BJ (cell line): ENCODE measurements around the gene ANAPC13. TPM values are rescaled to one million over a fixed set of nuclear protein-coding genes. Genes with fewer than 3 reads are reported as not detected.
A peak's percentile ranks its signal among the peaks of the same experiment; 100 is the strongest.

Experiments used
- CTCF ChIA-PET: fragments of 350-600 bp; formaldehyde crosslinking; extraction: SDS; loops from one replicate; lab custom pipeline; 2021; ENCODE audit warnings: antibody characterized with exemption, inconsistent platforms; lab: Yijun Ruan, JAX
- POLR2A ChIA-PET: fragments of 300-600 bp; sonication (Branson Sonifier 250); formaldehyde crosslinking; extraction: SDS; loops from one replicate; lab custom pipeline; 2021; ENCODE audit warnings: antibody characterized with exemption; lab: Charles Lee
- DNase-seq: peaks from one replicate; pipeline ENCODE4 v3.0.0-alpha.2; 2011; ENCODE audit warnings: low read depth
- H3K27me3 ChIP-seq: 2 replicates; pipeline ENCODE4 v1.6.0; 2011; ENCODE audit warnings: low read length; ENCODE audit not compliant: control insufficient read depth, insufficient read depth
- H3K36me3 ChIP-seq: 2 replicates; pipeline ENCODE4 v1.5.1; 2011; ENCODE audit warnings: low read length; ENCODE audit not compliant: control insufficient read depth, insufficient read depth
- H3K4me3 ChIP-seq: 2 replicates; pipeline ENCODE4 v1.5.1; 2011; ENCODE audit warnings: low read depth, mild to moderate bottlenecking, control low read depth, low read length
- polyA plus RNA-seq: library from polyadenylated mRNA; depleted of rRNA; stranded (reverse); fragments of >200 nt; gene quantifications from 2 replicates; pipeline ENCODE4 v1.2.3, GENCODE V29; 2011
- TF ChIP-seq, protein P1 (sequence below): IDR thresholded peaks from 2 replicates; pipeline ENCODE4 v1.5.1; 2011; ENCODE audit warnings: low read depth, mild to moderate bottlenecking, control low read depth, inconsistent platforms, low read length, moderate library complexity; ENCODE audit not compliant: insufficient read depth

ANAPC13 gene
- polyA plus RNA-seq, 1 experiment = 54.6 TPM

DNA sequence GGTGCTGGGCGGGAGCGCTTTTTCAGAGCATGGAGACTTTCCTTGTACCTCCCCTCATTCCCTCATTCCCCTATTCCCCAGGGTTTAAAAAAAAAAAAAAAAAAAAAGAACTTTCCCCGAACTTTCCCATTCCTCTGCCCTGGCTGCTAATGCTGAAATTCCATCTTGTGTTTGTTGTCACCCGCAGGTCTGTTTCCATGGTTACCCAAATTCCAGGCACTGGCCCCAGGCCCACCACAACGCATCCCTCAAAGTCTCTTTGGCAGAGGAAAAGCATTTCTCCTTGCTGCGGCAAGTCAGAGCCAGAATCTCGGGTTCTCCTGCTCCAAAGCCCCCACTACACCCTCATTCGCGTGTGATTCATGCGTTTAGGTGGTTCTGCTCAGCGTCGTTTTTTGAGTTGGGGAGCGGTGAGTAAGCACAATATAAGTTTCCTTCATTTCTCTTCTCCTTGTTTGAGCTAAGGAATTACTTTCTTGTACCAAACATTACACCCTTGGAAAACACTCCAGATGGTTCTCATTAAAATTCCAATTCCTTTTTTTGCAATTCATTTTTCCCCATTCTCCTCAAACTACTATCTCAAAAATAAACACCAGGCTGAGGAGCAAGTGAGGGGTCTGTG, 21.6 kb downstream of the ANAPC13 start:
- Histone ChIP-seq H3K4me3 (no peak overlapping the region), H3K27me3 (no peaks in the 10 kb centered on the region), H3K36me3 (no peaks in the 10 kb centered on the region)
- ChIA-PET POLR2A (interaction anchor here (0.5 to 1.0 kb wide), 8 partner anchors 19 to 148 kb away, joined by 3 to 7 read pairs (median 4); partner anchors contain the start of genes ANAPC13 and CEP63), CTCF (interaction anchor here (0.6 to 2.7 kb wide), 5 partner anchors 11 to 251 kb away, joined by 3 to 14 read pairs (median 3); no protein-coding TSS in a partner anchor)
- TF ChIP-seq, protein P1, sequence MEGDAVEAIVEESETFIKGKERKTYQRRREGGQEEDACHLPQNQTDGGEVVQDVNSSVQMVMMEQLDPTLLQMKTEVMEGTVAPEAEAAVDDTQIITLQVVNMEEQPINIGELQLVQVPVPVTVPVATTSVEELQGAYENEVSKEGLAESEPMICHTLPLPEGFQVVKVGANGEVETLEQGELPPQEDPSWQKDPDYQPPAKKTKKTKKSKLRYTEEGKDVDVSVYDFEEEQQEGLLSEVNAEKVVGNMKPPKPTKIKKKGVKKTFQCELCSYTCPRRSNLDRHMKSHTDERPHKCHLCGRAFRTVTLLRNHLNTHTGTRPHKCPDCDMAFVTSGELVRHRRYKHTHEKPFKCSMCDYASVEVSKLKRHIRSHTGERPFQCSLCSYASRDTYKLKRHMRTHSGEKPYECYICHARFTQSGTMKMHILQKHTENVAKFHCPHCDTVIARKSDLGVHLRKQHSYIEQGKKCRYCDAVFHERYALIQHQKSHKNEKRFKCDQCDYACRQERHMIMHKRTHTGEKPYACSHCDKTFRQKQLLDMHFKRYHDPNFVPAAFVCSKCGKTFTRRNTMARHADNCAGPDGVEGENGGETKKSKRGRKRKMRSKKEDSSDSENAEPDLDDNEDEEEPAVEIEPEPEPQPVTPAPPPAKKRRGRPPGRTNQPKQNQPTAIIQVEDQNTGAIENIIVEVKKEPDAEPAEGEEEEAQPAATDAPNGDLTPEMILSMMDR = no peak
- peak; percentile 100 for DNase-seq

DNA sequence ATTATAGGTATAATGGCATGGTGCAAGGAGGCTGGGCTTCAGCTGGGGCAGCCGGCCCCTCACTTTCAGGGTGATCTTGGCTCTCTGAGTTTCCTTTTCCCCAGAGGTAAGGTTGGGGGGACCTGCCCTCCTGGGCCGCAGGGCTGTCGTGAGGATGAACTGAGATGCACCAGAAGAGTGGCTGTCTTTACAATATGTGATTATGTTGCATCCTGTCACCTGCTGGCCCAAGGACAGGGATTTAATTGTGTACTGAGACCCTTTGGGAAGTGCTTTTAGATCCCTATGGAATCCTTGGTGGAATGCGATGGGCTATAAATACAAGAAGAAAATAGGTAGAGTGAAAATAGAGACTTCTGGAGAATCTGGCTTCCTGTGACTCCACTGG, 22.1 kb downstream of the ANAPC13 start:
- CTCF ChIA-PET = interaction anchor here (0.6 to 2.7 kb wide), 3 partner anchors 11 to 251 kb away, joined by 3 to 14 read pairs (median 3); no protein-coding TSS in a partner anchor

DNA sequence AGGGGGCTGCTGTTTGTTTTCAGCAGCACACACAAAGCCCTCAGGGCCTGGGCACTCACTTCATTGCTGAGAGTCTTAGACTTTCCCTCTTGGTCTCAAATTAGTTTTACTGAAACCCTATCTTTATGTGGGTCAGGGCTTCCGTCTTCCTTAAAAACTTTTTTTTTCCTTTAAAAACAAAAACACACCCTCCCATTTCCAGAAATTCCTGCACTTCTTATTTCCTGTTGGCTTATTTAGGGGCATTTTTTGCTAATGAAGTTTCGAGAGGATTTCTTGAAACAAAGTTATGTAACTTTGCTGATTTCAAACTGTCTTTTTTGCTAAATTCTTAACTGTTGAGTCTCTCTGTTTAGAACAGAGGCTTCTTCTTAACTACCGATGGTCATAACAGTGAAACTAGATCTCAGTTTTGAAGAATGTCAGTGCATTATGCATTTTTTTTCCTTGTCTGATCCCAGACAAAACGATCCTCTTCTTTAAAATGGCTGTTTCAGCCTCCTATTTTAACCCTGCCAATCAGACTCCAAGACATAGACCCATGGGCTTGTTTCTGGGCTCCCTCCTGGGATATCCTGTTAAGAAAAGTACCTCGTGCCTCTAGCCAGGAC, 23.3 kb downstream of the ANAPC13 start:
- CTCF ChIA-PET = no interaction called here
- TF ChIP-seq, protein P1 = no peak
- H3K27me3 ChIP-seq = no peaks in the 10 kb centered on the region
- DNase-seq = peak; percentile 97
- POLR2A ChIA-PET = no interaction called here
- H3K4me3 ChIP-seq = no peak overlapping the region
- H3K36me3 ChIP-seq = no peaks in the 10 kb centered on the region

More for the DNA sequence above, 22.1 kb downstream of the ANAPC13 start:
- Histone ChIP-seq H3K27me3 (no peaks in the 10 kb centered on the region), H3K36me3 (no peaks in the 10 kb centered on the region), H3K4me3 (no peak overlapping the region)
- POLR2A ChIA-PET = interaction anchor here (1.0 kb wide), 4 partner anchors 19 to 93 kb away, joined by 3 to 7 read pairs (median 4); no protein-coding TSS in a partner anchor
- TF ChIP-seq, protein P1 = no peak
- DNase-seq = no peak

DNA sequence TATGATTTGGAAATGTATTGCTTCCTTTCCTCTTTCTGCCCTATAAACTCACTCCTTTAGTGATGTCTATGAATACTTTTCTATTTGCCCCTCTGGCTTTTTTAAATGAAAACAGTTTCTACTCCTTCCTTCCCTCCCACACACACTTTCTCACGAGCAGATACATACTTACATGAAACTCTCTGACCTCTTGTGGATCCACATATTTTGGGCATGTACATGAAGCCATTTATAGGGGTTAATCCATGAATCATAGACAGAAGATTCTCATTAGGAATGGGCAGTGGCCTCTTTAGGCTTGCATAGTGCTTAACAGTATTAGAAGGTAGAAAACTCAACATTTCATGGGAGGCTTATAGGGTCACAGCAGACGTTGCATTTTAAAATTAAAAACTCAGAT, 24.8 kb downstream of the ANAPC13 start:
- POLR2A ChIA-PET = interaction anchor here (0.7 kb wide), 1 partner anchor 77 kb away, joined by 3 read pairs; no protein-coding TSS in a partner anchor
- no peaks in the 10 kb centered on the region for H3K27me3 ChIP-seq
- CTCF ChIA-PET = interaction anchor here (1.0 to 1.1 kb wide), 2 partner anchors 87 to 248 kb away, joined by 3 read pairs; partner anchors contain the start of gene AMOTL2
- TF ChIP-seq, protein P1 = no peak
- H3K36me3 ChIP-seq = no peaks in the 10 kb centered on the region
- peak; percentile 98 for DNase-seq
- H3K4me3 ChIP-seq = no peak overlapping the region

DNA sequence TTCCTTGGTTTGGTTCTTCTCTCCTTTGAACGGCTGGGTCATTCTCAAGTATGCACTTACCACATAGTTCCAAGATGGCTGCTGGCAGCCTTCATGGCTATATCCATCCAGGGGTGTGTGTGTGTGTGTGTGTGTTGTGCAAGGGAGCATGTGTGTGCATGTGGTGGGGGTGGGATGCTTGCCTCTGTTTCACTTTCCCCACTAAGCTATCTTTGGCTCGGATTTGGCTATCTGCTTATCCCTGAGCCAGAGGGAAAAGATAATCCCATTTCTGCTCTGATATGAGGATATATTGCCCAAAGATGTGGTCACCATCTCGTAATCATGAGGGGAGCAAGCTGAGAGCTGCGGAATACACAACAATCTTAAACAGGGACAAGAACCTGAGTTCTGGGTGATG, 26.2 kb downstream of the ANAPC13 start:
- CTCF ChIA-PET = interaction anchor here (0.6 to 1.5 kb wide), 3 partner anchors 10 to 132 kb away, joined by 3 to 9 read pairs (median 3); no protein-coding TSS in a partner anchor

More for the DNA sequence above, 26.2 kb downstream of the ANAPC13 start:
- Histone ChIP-seq H3K27me3 (no peaks in the 10 kb centered on the region), H3K4me3 (no peak overlapping the region), H3K36me3 (no peaks in the 10 kb centered on the region)
- TF ChIP-seq, protein P1 = no peak
- no peak for DNase-seq
- POLR2A ChIA-PET = interaction anchor here (0.6 kb wide), 1 partner anchor 10 kb away, joined by 9 read pairs; no protein-coding TSS in a partner anchor
